HG02884 (cell line): Measurements from ENCODE around the gene KIAA0232.
"Not testable (repeated sequence)": the region's sequence is repeated elsewhere in the genome, so short reads cannot be mapped to it uniquely, and the experiment has no call there.

Experiments used
- ATAC-seq: cut with Tn5 transposase; IDR thresholded peaks from one replicate; pipeline ENCODE4 v1.9.1; 2021; ENCODE audit warnings: mild to moderate bottlenecking, moderate library complexity; ENCODE audit not compliant: unreplicated experiment

The KIAA0232 gene

GRCh38 chr4:6773106-6773505 lies 9.4 kb upstream of the KIAA0232 start:
- ATAC-seq: no peak

DNA sequence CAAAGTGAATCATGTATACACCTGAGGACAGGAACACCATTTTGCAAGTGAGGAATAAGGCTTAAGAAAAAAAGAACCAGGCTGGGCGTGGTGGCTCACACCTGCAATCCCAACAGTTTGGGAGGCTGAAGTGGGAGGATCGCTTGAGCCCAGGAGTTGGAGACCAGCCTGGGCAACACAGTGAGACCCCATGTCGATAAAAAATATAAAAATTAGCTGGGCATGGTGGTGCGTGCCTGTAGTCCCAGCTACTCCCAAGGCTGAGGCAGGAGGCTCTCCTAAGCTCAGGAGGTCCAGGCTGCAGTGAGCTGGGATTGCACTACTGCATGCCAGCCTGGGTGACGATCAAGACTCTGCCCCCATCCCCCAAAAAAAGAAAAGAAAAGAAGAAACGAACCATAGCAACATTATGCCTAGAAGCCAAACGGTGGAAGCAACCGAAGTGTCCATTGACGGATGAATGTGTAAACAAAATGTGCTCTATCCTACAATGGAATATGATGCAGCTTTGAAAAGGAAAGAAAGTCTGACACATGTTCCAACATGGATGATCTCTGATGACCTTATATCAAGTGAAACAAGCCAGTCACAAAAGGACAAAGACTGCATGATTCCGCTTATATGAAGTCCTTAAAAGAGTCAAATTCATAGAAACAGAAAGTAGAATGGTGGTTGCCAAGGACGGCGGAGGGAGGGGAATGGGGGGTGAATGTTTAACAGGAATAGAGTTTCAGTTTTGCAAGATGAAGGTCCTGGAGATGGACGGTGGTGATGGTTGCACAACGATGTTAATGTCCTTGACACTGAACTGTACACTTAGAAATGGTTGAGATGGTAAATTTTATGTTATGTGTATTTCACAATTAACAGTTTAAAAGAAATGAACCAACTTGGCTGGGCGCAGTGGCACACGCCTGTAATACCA lies 8.6 kb upstream of the KIAA0232 start:
- ATAC-seq: no peak

GRCh38 chr4:6775746-6776145 lies 6.8 kb upstream of the KIAA0232 start:
- ATAC-seq: no peak

DNA sequence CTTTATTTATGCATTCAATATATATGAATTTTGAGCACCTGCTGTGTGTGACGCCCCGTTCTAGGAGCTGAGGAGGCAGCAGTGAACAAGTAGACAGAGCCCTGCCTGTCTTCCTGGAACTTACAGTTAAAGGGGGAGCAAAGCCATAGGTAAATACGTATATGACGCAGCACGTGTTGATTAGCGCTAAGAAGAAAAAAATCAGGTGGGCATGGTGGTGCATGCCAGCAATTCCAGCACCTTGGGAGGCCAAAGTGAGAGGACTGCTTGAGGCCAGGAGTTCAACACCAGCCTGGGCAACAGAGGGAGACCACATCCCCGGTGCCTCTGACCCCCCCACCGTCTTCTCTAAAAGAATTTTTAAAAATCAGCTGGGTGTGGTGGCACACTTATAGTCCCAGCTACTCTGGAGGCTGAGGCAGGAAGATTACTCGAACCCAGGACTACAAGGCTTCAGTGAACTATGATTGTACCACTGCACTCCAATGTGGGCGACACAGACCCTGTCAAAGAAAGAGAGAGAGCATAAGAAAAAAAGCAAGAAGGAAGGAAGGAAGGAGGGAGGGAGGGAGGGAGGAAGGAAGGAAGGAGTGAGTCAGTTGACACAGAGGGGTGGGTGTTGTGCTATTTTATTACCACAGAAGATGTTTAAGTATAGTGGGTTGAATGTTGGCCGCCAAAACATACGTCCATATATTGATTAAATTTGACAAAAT lies 5.4 kb upstream of the KIAA0232 start:
- ATAC-seq: no peak

DNA sequence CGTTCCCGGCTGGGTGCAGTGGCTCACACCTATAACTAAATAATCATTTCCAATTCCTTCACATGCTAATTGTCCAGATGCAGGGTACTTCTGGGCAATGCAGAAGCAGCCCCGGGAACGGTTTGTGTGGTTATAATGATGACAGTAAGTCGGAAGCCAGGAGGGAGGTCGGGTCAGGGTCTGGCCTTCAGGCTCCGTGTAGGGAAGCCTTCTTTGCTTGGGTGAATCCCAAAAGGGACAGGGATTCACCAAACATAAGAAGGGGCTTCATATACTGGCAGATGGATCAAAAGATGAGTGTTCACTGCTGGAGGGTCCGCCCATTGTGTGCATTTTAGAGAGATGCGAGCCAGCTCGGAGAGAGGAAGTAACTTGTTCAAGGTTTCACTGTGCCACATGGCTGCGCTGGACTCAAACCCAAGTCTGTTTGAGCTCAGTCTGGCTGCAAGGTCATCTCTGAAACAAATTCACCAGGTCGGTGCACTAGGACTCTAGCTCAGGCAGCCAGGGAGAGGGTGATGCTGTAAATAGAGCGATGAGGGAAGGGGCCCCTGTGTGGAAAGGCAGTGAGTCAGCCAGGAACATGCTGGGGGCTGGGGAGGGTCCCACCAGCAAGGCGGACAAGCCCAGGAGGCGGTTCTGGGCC lies 4.8 kb upstream of the KIAA0232 start:
- no peak for ATAC-seq

DNA sequence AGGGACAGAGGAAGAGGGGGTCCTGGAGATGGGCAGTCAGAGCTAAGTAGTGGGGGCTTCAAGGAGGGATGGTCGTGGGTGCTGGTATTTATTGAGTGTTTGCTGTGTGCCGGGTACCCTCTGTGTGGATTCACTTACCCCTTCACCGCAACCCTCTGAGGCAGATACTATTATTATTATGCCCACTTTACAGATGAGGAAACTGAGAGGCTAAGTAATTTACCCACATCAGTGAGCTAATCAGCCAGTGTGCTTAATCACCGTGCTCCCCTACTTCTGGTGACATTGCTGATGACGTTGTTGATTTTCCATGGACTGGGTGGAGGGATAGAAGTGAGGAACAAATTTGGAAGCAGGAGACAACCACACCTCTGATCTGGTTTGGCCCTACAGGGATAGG lies 4.1 kb upstream of the KIAA0232 start:
- ATAC-seq: no peak

DNA sequence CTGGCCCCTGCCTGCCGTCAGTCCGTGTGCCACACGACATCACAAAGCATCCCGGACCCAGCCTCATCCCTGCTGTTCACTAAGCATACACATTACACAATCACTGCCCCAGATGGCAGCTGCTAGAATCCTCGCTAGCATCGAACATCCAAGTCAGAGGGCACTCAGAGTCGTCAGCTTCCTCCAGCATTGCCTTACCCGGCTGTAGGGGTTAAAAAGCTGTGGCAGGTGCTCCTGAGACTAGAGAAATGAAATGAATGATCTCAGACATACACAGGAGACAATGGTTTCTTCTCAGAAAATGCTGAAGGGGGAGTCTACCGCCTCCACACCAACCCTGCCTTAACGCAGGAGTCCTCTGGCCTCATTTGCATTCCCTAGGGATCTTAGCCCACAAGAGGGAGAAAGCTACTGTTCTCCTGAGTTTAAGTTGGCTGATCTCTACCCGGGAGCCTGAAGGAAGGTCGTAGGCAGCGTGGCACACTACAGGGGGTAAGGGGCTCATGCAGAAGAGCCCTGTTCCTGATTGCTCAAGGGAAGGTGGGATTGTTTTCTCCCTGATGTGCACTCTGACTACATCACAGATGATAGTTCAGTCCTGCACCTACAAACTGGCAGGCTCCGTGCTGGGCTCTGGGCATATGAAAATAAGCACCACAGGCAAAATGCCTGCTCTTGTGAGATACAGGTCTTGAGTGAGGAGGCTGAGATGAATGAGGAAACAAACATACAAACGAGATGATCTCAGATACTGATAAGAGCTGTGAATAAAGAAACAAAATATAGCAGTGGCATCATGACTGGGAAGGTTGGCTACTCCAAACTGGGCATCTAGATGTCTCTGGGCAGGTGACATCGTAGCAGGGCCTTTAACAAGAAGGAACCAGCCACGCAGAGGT lies 2.6 kb upstream of the KIAA0232 start:
- ATAC-seq: no peak

GRCh38 chr4:6781113-6781512 lies 1.4 kb upstream of the KIAA0232 start:
- no peak for ATAC-seq

DNA sequence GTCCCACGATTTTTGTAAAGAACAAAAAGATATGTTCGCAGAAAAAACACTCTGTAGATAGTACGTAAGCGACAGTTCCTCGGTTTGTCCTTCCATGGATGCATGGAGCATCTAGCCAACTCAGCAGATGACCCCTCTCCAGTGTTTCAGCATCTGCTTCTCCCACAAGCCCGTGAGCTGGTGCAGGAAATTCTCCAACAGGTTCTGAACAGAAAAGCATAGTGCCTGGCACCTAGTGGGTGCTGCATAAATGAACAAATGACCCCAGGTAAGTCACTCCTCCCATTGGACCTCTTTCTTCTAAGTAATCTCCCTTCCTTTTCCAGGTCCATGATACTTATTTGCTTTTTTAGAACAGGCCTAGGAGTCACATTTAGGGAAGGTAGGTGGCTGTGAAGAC lies 966 bp upstream of the KIAA0232 start:
- ATAC-seq: no peak

DNA sequence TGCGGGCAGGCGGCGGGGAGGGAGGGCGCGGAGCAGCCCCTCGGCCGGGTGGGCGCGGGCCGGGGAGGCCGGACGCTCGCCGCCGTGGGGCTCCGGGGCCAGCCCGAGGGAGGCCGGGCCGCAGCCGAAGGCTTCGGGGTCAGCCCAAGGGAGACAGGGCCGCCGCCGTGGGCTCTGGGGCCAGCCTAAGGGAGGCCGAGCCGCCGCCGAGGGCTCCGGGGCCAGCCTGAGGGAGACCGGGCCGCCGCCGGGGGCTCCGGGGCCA lies 251 bp downstream of the KIAA0232 start:
- no peak for ATAC-seq

GRCh38 chr4:6783111-6783981 lies 819 bp downstream of the KIAA0232 start:
- ATAC-seq: peak; percentile 60

DNA sequence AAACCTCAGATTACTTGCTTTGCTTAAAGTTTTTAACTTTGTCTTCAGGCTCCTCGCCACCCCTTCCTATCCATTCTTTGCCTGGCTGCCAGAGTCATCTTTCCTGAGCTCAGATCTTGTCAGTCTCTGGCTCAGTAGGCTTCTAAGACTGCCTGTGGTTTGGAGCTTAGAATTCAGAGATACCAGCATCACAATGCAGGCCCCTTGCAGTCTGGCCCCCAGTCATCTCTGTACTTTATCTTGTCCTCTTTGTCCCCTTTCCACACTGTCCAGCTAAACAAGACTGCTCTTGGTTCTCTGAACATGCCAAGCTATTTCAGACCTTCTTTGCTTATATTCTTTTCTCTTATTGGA lies 3.0 kb downstream of the KIAA0232 start:
- ATAC-seq: no peak

DNA sequence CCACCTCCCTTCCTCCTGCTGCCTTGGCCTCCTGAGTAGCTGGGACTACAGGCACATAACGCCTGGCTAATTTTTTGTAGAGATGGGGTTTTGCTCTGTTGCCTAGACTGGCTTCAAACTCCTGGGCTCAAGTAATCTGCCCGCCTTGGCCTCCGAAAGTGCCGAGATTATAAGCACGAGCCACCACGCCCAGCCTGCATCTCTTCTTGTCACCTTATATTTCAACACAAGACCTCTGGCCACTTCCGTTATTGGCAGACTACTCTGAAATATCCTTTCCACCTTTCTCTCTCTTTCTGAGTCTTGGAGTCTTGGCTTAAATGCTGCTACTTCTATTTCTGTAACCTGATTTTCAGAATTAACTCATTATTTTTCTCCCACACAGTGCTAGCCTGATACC lies 5.6 kb downstream of the KIAA0232 start:
- no peak for ATAC-seq

DNA sequence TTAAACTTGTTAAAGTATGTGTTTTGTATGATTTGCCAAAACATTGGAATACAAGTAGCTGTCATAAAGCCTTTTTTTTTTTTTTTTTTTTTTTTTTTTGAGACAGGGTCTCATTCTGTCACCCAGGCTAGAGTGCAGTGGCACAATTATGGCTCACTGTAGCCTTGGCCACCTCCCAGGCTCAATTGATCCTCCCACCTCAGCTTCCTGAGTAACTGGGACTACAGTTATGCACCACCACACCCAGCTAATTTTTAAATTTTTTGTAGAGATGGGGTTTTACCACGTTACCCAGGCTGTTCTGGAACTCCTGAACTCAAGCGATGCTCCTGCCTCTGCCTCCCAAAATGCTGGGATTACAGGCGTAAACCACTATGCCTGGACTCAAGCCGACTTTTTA lies 8.7 kb downstream of the KIAA0232 start:
- ATAC-seq: not testable (repeated sequence)

DNA sequence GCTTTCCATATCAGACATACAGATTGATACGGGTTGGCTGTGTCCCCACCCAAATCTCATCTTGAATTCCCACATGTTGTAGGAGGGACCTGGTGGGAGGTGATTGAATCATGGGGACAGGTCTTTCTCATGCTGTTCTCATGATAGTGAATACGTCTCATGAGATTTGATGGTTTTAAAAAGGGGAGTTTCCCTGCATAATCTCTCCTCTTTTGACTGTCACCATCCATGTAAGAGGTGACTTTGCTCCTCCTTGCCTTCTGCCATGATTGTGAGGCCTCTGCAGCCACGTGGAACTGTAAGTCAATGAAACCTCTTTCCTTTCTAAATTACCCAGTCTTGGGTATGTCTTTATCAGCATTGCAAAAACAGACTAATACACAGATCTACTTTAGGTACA lies 9.3 kb downstream of the KIAA0232 start:
- not testable (repeated sequence) for ATAC-seq

DNA sequence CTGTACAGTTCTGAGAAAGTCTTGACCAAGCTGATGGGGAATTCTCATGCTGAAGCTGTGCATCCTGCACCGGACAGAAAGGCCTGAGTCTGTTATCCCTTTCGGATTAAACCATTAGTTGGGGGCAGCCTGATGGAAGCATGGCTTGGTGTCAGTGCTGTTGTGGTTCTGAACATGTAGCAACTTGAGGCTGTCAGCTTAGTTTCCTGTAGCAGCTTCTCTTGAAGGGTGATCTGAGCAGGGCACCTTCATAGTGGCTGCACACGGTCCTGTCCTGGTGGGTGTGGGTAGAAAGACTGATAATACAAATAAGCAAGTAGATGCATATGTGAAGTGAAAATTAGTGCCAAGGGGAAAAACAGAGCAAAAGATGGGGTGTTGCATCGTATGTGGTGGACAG lies 11.7 kb downstream of the KIAA0232 start:
- no peak for ATAC-seq

- no peak for ATAC-seq
Observed at GRCh38 chr4:6795821-6796220, 13.3 kb downstream of the KIAA0232 start.

DNA sequence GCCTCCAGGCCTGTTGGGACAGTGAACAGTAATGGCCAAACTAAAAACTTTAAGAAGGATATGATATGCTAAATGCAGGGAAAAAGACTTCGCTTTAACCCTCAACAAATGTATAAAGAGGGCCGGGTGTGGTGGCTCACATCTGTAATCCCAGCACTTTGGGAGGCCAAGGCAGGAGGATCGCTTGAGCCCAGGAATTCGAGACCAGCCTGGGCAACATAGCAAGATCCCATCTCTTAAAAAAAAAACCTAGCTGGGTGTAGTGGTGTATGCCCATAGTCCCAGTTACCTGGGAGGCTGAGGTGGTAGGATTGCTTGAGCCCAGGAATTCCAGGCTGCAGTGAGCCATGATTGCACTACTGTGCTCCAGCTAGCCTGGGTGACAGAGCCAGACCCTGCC lies 14.8 kb downstream of the KIAA0232 start:
- ATAC-seq: not testable (repeated sequence)

DNA sequence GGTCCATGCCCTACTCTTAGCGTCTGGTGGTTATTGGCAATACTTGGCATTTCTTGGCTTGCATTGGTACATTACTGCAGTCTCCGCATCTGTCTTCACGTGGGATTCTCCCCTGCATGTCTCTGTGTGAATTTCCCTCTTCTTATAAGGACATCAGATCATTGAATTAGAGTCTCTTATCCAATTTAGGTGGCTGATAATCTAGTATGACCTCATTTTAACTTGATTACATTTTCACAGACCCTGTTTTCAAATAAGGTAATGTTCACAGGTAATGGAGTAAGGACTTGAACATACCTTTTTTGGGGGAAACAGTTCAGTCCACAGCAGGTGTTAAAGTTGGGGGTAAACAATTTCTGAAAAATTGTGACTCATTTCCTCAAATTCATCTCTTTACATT lies 16.6 kb downstream of the KIAA0232 start:
- ATAC-seq: no peak

DNA sequence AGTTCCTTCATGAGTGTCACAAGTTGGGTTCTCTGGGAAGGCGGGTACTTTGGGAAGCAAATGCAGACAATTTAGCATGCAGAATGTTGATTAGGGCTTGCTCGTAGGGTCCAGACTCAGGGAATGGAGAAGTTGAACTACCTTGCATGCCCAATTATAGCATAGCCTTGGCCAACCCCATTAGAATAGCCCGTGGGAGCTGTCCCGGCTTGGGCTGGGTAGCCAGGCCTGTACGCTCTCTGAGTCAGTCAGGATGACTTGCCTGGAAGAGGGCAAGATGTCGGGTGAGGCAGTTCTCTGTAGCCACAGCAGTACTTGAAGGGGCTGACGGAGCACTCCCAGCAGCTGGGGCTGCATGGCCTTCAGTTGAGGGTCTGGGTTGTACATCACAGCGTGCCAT lies 19.5 kb downstream of the KIAA0232 start:
- ATAC-seq: no peak
